Bronchial epithelial cell (primary cell): Measurements from ENCODE around the gene KCTD15. TPM values are rescaled to one million over a fixed set of nuclear protein-coding genes. Genes with fewer than 3 reads are reported as not detected.

Experiments used
- DNase-seq: peaks from one replicate; pipeline ENCODE4 v3.0.0-alpha.2; 2010; ENCODE audit warnings: low read depth
- FAIRE-seq: peaks from 2 replicates; lab custom pipeline; 2011; peaks lifted over from hg19 to GRCh38; lab: Jason Lieb, UNC
- H3K27me3 ChIP-seq: 2 replicates; pipeline ENCODE4 v1.5.1; 2011; ENCODE audit warnings: low read length; ENCODE audit not compliant: control insufficient read depth, insufficient read depth
- H3K36me3 ChIP-seq: 2 replicates; pipeline ENCODE4 v1.5.1; 2011; ENCODE audit warnings: low read length; ENCODE audit not compliant: control insufficient read depth, insufficient read depth
- H3K4me3 ChIP-seq: 2 replicates; pipeline ENCODE4 v1.5.1; 2011; ENCODE audit warnings: mild to moderate bottlenecking, low read depth, low read length, control low read depth
- CTCF ChIP-seq: IDR thresholded peaks from 2 replicates; pipeline ENCODE4 v1.5.1; 2011; ENCODE audit warnings: mild to moderate bottlenecking, moderate library complexity, low read length, control low read depth, inconsistent platforms; ENCODE audit not compliant: insufficient read depth, severe bottlenecking
- total RNA-seq: library from RNA; depleted of rRNA; stranded (reverse); fragments of >200 nt; gene quantifications from 2 replicates; pipeline ENCODE4 v1.2.1, GENCODE V29; 2014

KCTD15 gene
- total RNA-seq, 1 donor from 2014 or later = 79.5 TPM

DNA sequence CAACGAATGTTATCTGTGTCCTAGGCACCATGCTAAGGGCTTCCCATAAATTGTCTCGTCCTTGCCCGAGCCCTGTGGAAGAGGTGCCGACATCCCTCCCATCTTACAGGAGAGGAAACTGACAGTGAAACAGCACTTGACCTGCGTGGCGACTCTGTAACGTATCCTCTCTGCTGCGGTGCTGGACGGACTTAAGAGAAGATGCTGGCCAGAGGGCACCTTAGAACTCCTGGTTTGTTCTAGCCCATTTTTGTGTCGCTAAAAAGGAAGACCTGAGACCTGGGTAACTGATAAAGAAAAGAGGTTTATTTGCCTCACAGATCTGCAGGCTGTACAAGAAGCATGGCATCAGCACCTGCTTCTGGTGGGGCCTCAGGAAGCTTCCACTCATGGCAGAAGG lies 68.6 kb downstream of the KCTD15 start:
- no peaks in the 10 kb centered on the region for H3K36me3 ChIP-seq
- FAIRE-seq (no peak), DNase-seq (no peak)
- no peaks in the 10 kb centered on the region for H3K27me3 ChIP-seq
- no peak for TF ChIP-seq CTCF
- no peak overlapping the region for H3K4me3 ChIP-seq

Other genes starting within 250 kb of the KCTD15 start
- under 0.01 and 0.13 TPM in 2 replicates for gene CHST8, start 174.9 kb upstream of the KCTD15 start, total RNA-seq